Ureter (tissue), 1 donor: Measurements from ENCODE around the gene TEX22. TPM values are rescaled to one million over a fixed set of nuclear protein-coding genes. Genes with fewer than 3 reads are reported as not detected.

Experiments
- DNase-seq: peaks from one replicate; pipeline ENCODE4 v3.0.0-alpha.2; 2020; ENCODE audit warnings: low spot score
- total RNA-seq: library from RNA; stranded (reverse); gene quantifications from one replicate; pipeline ENCODE4 v1.2.4, GENCODE V29; 2023
- donor health status: DM: yes; HTN: yes; CAD: no.

Gene TEX22
- total RNA-seq, 1 donor from 2014 or later = 6.2 TPM

DNA sequence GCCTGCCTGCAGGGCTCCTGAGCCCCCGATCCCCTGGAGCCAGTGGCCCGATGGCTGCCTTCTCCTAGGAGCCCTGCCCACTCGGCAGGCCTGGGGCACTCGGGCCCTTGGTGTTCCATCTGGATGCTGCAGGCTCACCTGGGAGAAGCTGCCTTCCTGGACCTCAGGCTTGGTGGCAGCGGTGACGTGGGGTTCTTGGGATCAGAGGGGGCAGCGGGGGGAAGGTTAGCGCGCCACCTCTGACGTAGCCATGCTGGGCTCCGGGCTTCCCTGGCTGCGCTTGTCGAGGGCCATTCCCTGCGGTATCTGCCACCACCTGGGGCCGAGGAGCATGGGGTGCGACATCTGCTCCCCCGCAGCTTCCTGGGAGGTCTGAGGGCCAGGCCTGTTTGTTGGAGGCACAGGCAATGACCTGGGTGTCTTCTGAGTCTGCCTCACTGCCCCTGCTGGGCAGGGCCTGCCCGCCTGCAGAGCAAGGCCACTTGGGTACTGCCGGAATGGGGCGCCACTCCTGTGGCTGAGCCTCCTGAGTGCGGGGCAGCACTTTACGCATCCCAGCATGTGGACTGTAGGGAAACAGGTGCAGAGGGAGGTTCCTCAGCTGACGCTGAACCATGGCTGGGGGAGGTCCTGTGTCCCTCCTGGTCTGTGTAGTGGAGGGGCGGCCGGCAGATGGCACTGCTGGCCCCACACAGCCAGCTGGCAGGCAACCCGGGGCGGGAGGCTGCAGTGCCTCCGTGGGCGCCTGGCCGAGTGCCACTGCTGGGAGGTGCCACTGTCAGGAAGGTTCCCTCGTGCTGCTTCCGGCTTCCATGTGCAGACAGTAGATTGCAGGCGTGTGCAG lies 41.6 kb downstream of the TEX22 start:
- no peak for DNase-seq

DNA sequence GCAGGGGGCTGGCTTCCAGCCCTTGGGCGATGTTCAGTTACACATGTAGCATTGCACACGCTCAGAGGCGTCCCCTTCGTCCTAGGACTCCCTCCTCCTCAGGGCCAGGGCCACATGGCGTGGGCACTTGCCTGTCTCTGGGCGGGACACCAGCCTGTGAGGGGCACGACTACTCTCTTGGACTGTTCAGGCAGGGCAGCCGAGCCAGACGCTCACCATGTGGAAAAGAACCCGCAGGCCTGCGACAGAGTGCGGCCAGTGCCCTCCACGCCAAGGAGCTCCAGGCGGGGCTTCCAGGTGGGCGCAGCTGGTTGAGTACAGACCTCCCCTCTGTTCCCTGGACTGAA lies 42.2 kb downstream of the TEX22 start:
- no peak for DNase-seq

- no peak for DNase-seq
Measured at GRCh38 chr14:105440992-105441391, 42.7 kb downstream of the TEX22 start.

DNA sequence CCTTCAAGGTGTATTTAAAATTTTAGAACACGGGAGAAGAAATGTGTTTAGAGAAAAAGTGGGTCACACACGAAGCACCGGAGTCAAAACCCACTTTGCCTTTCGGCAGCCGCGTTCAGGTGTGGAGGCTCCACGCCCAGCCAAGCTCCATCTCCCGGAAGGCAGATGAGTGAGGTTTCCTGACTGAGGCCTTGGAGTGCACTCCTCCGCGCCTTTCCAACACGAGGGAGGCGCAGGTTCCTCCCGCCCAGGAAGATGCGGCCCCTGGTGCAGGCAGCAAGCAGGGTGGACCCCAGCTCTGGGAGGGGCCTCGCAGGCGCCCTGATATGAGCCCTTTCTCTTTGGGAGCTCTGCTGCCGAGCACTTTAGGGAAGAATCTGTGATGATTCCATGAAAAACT lies 43.8 kb downstream of the TEX22 start:
- DNase-seq = no peak

- DNase-seq = no peak
Measured at GRCh38 chr14:105442834-105443233, 44.5 kb downstream of the TEX22 start.

- no peak for DNase-seq
Measured at GRCh38 chr14:105444859-105445258, 46.5 kb downstream of the TEX22 start.

DNA sequence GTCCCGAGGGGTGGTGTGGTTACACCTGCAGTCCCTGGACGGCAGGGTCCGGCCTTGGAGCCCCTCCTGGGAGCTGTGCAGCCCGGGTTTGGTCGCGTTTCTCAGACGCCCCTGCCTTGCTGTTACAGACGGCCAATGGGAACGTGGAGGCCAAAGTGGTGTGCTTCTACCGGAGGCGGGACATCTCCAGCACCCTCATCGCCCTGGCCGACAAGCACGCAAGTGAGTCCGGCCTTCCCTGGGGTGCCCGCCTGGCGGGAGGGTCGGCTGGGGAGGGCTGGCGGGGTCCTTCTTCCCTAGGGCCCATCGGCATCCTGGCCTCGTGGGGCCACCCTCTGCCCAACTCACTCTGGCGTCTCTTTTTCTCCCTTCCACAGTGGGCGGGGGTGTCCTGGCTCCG lies 47.0 kb downstream of the TEX22 start:
- no peak for DNase-seq

DNA sequence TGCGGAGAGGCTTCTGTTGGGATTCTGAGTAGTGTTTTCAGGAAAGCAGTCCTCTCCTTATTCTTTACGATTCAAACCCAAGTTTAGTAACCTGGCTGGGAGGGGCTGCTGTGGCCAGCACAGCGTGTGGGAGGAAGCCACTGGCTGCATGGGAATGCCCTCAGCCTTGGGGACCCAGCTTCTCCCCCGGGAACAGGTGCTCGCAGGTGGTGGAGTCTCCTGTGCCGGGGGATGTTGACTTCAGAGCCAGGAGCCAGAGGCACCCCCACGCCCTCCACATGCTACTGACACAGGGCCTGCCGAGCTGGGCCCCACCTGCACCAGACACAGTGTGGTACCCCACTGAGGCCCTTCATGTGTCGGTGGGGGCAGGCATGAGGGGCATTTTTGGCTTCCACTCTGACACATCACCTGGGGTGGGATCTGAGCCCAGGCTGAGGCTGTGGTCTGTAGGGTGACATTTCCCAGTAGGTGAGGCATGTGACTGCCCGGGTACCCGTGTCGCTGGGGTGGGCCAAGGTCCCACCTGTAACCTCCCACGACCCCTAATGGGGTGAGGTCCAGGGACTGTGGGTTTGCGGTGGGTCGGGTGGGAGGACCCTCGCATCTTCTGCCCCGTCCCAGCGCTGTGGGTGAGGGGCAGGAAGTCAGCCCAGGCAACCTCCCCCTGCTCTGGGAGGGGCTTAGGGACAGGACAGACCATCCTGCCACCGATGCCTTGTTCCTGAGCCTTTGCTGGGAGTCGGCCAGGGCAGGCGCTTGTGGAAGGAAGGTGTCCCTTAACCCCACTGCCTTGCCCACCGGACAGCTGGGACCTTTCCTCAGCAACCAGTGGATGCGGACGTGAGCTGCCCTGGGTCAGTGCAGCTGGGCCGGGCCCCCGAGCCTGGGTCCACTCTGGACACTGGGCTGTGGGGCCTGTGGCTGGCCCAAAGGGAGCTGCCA lies 47.8 kb downstream of the TEX22 start:
- no peak for DNase-seq

GRCh38 chr14:105446971-105447370 lies 48.6 kb downstream of the TEX22 start:
- no peak for DNase-seq

- no peak for DNase-seq
Measured at GRCh38 chr14:105447651-105448640, 49.6 kb downstream of the TEX22 start.

DNA sequence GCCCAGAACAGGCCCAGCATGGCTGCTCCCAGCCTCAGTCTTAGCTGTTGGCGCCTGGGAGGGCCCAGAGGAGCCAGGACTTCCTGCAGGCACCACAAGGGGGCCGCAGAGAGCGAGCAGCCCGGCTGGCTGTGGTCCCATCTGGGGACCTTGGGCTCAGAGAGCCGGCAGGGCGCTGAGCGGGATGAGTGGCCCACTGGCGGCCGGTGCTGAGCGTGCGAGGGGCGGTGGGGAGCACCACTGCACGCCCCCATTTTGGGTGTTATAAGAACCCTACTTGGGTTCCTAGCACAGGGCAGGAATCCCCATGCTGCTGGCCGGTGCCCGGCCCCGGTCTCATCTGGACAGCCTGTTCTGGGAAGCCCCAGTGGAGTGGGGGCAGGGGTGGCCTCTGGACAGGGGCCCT lies 50.4 kb downstream of the TEX22 start:
- peak; percentile 74 for DNase-seq

DNA sequence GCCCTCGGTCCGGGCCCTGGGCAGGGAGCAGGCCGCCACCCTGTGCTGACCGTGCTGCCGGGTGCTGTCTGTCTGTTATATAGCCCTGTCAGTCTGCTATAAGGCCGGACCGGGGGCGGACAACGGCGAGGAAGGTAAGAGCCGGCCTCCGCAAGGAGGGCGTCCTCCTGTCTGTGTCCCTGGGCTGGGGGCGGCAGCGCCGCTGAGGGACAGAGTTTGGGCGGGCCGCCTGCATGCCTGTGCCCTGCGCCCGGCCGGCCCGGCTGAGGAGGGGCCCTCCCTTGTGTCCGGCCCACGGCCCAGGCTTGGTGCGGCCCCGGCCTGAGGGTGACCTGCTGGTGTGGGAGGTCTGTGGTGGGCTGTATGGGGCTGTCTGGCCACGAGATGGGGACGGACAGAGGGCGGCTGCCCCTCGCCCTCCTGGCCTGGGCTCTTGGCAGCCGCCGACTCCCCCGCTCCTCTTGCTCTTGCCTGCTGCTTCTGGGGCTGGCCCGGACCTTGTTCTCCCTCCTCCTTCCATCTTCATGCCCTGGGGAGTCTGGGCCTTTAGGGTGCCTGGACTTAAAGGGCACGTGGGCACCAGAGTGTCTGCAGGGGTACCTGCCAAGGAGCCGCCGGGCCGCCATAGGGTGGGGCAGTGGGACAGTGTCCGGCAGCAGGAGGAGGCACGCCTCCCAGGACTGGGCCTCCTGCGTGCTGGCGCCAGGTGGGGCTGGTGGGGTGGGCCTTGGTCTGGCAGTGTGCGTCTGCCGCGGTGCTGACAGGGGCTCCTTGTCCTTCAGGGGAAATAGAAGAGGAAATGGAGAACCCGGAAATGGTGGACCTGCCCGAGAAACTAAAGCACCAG lies 51.2 kb downstream of the TEX22 start:
- DNase-seq = no peak

DNA sequence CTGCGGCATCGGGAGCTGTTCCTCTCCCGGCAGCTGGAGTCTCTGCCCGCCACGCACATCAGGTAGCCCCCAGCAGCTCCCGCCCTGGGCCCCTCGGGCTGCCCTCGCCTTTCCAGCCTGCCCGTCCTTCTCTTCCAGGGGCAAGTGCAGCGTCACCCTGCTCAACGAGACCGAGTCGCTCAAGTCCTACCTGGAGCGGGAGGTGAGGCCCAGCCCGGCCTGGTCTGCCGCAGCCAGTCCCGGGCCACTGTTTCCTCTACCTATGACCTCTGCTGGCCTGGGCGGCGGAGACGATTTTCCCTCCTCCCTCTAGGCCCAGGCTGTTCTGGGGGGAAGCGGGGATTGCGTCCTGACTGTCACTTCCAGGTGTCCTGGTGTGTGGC lies 51.8 kb downstream of the TEX22 start:
- DNase-seq = no peak

DNA sequence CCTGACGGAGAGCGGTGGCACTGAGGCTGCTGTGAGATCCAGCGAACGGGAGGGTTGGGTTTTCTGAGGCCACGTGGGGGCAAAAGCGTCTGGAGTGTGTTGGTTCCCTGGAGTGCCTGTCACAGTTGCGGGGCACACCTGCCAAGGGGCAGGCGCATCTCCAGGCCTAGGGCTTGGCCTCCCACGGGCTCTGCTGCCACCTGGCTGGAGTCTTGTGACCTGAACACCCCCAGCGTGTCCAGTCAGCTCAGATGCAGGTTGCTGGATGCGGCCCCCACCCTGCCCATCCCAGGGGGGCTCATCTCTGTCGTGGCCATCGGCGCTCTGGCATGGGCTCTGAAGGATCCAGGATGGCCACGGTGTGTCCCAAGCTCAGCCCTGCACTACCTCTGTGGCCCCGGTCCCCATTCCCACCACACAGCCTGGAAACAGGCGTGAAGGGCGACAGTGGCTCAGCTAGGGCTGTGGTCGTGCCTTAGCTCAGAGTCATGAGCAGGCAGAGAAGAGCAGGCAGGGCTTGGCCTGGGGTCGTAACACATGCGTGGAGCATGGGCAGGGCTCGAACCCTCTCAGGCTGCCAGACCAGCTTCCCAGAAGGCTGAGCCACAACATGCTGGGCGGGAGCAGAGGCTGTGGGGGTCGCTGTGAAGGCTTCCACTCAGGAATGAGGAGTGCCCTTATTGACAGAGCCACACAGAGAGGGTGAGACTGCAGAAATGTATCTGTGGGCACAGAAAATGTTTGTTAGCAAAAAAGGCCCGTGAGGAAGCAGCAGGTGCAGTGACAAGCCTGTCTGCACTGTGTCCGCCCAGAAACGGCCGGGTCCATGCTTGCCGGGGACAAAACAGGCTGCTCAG lies 52.8 kb downstream of the TEX22 start:
- no peak for DNase-seq

- no peak for DNase-seq
Measured at GRCh38 chr14:105452963-105453362, 54.6 kb downstream of the TEX22 start.

GRCh38 chr14:105453847-105454246 lies 55.5 kb downstream of the TEX22 start:
- DNase-seq = no peak

GRCh38 chr14:105455086-105455640 lies 56.8 kb downstream of the TEX22 start:
- no peak for DNase-seq

DNA sequence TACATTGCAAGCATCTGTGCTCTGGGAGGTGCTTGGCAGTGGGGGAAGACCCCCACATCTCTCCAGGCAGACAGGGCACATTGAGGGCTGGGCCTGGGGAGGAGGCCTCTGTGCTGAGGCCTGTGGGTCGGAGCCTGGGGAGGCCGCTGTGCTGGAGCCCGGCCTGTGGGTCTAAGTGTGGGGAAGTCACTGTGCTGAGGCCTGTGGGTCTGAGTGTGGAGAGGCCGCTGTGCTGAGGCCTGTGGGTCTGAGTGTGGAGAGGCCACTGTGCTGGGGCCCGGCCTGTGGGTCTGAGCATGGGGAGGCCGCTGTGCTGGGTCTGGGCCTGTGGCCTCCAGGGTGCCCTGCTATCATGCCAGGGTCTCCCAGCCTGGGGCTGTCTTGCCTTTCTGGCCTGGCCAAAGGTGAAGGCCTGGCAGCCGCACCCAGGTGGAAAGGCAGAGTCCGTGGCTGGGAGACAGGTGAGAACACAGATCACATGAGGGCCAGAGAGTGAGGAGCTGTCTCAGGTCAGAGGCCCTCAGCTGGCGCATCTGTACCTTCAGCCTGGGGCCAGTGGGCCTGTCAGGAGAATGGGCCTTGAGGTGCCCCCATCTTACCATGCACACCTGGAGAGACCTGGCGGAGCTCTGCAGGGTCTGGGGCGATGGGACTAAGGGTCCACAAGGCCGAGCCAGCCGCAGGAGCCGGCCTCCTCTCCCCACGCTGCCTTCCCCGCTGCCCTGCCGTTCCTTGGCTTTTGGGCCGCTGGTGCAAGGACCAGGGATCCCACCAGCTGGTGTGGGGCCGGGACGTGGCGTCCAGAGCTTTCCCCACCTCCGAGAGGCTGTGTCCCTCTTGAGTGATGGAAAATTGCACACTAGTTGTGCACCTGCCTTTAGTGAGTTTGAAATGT lies 57.7 kb downstream of the TEX22 start:
- DNase-seq = no peak
